ENCODE results near the gene AFAP1L1. TPM values are rescaled to one million over a fixed set of nuclear protein-coding genes. Genes with fewer than 3 reads are reported as not detected.
A peak's percentile ranks its signal among the peaks of the same experiment; 100 is the strongest.

AFAP1L1 gene
- total RNA-seq, 2 donors from 2014 or later = 0.58 to 0.79 TPM

DNA sequence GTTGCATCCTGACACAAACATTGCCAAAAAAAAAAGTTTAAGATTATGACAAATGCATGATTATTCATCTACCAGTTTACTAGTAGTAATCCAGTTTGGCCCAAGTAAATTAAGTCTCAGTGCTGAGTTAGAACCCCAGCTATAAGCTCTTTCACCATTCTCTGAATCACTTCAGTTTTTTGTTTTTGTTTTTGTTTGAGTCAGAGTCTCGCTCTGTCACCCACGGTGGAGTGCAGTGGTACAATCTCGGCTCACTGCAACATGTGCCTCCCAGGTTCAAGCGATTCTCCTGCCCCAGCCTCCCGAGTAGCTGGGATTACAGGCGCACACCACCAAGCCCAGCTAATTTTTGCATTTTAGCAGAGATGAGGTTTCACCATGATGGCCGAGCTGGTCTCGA lies 84.7 kb downstream of the AFAP1L1 start:
- peaks cover 18% of the 10 kb centered on the region for H3K27me3 Mint-ChIP-seq (ENCODE audit: insufficient read depth)
- no peak overlapping the region for H3K4me3 Mint-ChIP-seq
- no peak overlapping the region for H3K27ac Mint-ChIP-seq
- Histone ChIP-seq H3K9me3 (ENCODE audit: control insufficient read depth, low read length) (no peaks in the 10 kb centered on the region), H3K4me3 (ENCODE audit: low read length) (no peak overlapping the region), H3K27ac (ENCODE audit: low read depth, low read length) (no peak overlapping the region), H3K9ac (ENCODE audit: extremely low read depth, low read length, poor library complexity, severe bottlenecking) (no peak overlapping the region), H3K4me1 (ENCODE audit: control insufficient read depth, insufficient read depth, low read length) (no peaks in the 10 kb centered on the region), H3K27me3 (ENCODE audit: control insufficient read depth, insufficient read depth, low read length, poor library complexity, severe bottlenecking) (peaks cover 28% of the 10 kb centered on the region), H3K36me3 (ENCODE audit: control insufficient read depth, insufficient read depth, low read length) (peaks cover 32% of the 10 kb centered on the region)
- DNase-seq = no peak
- 83 to 94% methylated on average over 7 to 8 of the region's 8 CpGs for WGBS, 2 experiments (ENCODE audit: insufficient coverage in 1 of 2, insufficient read length in 1 of 2)
- H3K36me3 Mint-ChIP-seq (ENCODE audit: low read depth) = peaks cover 34% of the 10 kb centered on the region
- no peaks in the 10 kb centered on the region for H3K9me3 Mint-ChIP-seq
- H3K4me1 Mint-ChIP-seq = peaks cover 4% of the 10 kb centered on the region
- TF ChIP-seq, protein P1, sequence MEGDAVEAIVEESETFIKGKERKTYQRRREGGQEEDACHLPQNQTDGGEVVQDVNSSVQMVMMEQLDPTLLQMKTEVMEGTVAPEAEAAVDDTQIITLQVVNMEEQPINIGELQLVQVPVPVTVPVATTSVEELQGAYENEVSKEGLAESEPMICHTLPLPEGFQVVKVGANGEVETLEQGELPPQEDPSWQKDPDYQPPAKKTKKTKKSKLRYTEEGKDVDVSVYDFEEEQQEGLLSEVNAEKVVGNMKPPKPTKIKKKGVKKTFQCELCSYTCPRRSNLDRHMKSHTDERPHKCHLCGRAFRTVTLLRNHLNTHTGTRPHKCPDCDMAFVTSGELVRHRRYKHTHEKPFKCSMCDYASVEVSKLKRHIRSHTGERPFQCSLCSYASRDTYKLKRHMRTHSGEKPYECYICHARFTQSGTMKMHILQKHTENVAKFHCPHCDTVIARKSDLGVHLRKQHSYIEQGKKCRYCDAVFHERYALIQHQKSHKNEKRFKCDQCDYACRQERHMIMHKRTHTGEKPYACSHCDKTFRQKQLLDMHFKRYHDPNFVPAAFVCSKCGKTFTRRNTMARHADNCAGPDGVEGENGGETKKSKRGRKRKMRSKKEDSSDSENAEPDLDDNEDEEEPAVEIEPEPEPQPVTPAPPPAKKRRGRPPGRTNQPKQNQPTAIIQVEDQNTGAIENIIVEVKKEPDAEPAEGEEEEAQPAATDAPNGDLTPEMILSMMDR (conservative IDR thresholded peaks at IDR 0.05) = no peak

DNA sequence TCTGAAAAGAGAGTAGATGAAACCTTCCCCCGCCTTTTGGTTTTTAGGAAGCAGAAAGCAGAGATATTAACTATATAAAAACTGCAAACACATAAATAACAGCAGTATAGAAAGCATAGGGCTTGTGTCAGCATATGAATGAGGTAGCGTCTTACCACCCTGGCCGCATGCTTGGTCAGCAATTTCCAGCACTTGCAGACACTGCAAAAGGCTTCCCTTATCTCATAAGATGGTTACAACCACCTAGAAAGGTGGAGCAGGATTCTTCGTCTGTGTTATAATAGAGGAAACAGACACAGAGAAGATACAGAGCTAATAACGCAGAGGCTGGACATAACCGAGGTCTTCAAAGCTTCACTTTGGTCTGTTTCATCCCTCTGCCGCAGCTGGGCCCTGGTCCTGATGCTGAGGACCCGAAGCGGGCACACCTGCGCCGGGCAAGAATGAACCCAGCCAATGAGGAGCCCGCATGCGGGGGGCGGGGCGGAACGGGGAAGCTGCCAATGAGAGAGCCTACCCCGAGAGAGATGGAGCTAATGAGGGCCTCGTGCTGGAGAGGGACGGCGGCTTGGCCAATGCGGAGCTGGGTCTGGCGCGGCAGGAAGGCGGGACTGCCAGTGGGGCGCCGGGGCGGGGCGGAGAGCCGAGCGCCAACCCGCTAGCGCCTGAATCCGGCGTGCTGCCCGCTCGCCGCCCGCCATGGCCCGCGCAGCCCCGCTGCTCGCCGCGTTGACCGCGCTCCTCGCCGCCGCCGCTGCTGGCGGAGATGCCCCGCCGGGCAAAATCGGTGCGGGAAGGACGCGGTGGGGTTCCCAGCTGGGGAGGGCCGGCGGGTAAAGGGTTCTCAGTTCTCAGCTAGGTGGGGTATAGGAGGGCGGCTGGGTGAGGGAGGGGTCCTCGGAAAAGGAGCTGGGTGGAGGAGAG lies 86.0 kb downstream of the AFAP1L1 start, which contains the start of gene PCYOX1L:
Gene PCYOX1L, plus strand, starts transcription at position 677 of the 924 bp plus-strand sequence. Its CDS starts 23 bp downstream, at position 700.
- no peaks in the 10 kb centered on the region for H3K4me1 ChIP-seq (ENCODE audit: control insufficient read depth, insufficient read depth, low read length)
- peak within 1 kb of the TSS; percentile 70 for H3K27ac Mint-ChIP-seq
- peaks cover 4% of the 10 kb centered on the region for H3K4me1 Mint-ChIP-seq
- H3K27ac ChIP-seq (ENCODE audit: low read depth, low read length) = no peak within 1 kb of the TSS
- peaks cover 20% of the 10 kb centered on the region for H3K36me3 ChIP-seq (ENCODE audit: control insufficient read depth, insufficient read depth, low read length)
- peaks cover 28% of the 10 kb centered on the region for H3K27me3 ChIP-seq (ENCODE audit: control insufficient read depth, insufficient read depth, low read length, poor library complexity, severe bottlenecking)
- H3K36me3 Mint-ChIP-seq (ENCODE audit: low read depth) = peaks cover 21% of the 10 kb centered on the region
- H3K4me3 ChIP-seq (ENCODE audit: low read length) = peak within 1 kb of the TSS; percentile 81
- H3K27me3 Mint-ChIP-seq (ENCODE audit: insufficient read depth) = peaks cover 18% of the 10 kb centered on the region
- H3K9me3 Mint-ChIP-seq = no peaks in the 10 kb centered on the region
- peak; percentile 98 for DNase-seq
- H3K9me3 ChIP-seq (ENCODE audit: control insufficient read depth, low read length) = no peaks in the 10 kb centered on the region
- peak within 1 kb of the TSS; percentile 81 for H3K4me3 Mint-ChIP-seq
- H3K9ac ChIP-seq (ENCODE audit: extremely low read depth, low read length, poor library complexity, severe bottlenecking) = no peak within 1 kb of the TSS
- 0 to 3% methylated on average over 17 to 61 of the region's 61 CpGs for WGBS, 2 experiments (ENCODE audit: insufficient coverage in 1 of 2, insufficient read length in 1 of 2)
- TF ChIP-seq, protein P1 (conservative IDR thresholded peaks at IDR 0.05) = no peak

DNA sequence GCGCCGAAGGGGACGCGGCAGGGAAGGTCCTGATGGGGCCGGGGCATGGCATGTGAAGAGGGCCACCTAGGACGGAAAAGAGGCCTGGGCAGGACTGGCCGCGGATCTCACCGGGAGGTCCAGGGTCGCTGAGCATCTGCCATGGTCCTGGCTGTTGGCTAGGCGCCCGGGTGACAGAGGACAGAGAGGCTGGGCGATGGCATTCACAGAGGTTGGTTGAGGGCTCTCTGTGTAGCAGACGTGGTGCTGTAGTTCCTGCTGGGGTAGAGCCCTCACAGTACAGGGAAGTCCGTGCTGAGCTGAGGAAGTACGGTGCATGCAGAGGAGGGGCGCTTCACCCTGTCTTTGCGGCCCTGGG lies 86.6 kb downstream of the AFAP1L1 start:
- Mint-ChIP-seq H3K4me3 (peak overlapping the region; percentile 81), H3K36me3 (ENCODE audit: low read depth) (peaks cover 19% of the 10 kb centered on the region), H3K4me1 (peaks cover 4% of the 10 kb centered on the region), H3K27ac (peak overlapping the region; percentile 70), H3K27me3 (ENCODE audit: insufficient read depth) (peaks cover 18% of the 10 kb centered on the region), H3K9me3 (no peaks in the 10 kb centered on the region)
- peak overlapping the region; percentile 81 for H3K4me3 ChIP-seq (ENCODE audit: low read length)
- H3K9ac ChIP-seq (ENCODE audit: extremely low read depth, low read length, poor library complexity, severe bottlenecking) = no peak overlapping the region
- H3K27me3 ChIP-seq (ENCODE audit: control insufficient read depth, insufficient read depth, low read length, poor library complexity, severe bottlenecking) = peaks cover 28% of the 10 kb centered on the region
- H3K9me3 ChIP-seq (ENCODE audit: control insufficient read depth, low read length) = no peaks in the 10 kb centered on the region
- no peaks in the 10 kb centered on the region for H3K4me1 ChIP-seq (ENCODE audit: control insufficient read depth, insufficient read depth, low read length)
- TF ChIP-seq, protein P1 (conservative IDR thresholded peaks at IDR 0.05) = no peak
- H3K27ac ChIP-seq (ENCODE audit: low read depth, low read length) = no peak overlapping the region
- H3K36me3 ChIP-seq (ENCODE audit: control insufficient read depth, insufficient read depth, low read length) = peaks cover 13% of the 10 kb centered on the region
- 6% methylated on average over 15 to 18 of the region's 18 CpGs for WGBS, 2 experiments (ENCODE audit: insufficient coverage in 1 of 2, insufficient read length in 1 of 2)
- no peak for DNase-seq

Data from endodermal cell (in vitro differentiated cells).